GM21447 (cell line): ENCODE measurements around the gene KMT2C.
"Not testable (repeated sequence)": the region's sequence is repeated elsewhere in the genome, so short reads cannot be mapped to it uniquely, and the experiment has no call there.

Source experiments
- ATAC-seq: cut with Tn5 transposase; IDR thresholded peaks from one replicate; pipeline ENCODE4 v1.9.1; 2021; ENCODE audit not compliant: unreplicated experiment

Gene KMT2C

DNA sequence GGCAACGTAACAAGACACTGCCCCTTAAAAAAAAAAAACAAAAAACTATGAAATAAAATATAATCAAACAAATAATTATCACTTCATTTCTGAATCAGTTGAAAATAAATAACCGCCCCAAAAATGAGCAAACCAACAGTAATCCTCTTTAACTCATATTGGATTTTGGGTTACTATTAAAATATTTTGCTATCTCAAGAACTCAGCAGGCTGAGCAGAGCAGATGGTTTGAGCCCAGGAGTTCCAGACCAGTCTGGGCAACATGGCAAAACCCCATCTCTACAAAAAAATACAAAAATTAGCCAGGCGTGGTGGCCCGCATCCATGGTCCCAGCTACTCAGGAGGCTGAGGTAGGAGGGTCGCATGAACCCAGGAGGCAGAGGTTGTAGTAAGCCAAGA is 216.2 kb downstream of the KMT2C start:
- not testable (repeated sequence) for ATAC-seq

DNA sequence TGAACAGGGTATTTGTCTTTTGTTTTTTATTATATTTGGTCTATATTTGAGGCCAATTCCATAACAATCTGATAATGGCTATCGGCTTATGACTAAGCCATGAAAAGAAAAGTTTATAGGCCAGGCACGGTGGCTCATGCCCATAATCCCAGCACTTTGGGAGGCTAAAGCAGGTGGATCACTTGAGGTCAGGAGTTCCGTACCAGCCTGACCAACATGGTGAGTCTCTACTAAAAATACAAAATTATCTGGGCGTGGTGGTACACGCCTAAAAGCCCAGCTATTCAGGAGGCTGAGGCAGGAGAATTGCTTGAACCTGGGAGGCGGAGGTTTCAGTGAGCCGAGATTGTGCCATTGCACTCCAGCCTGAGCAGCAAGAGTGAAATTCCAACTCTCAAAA is 227.0 kb downstream of the KMT2C start:
- not testable (repeated sequence) for ATAC-seq

DNA sequence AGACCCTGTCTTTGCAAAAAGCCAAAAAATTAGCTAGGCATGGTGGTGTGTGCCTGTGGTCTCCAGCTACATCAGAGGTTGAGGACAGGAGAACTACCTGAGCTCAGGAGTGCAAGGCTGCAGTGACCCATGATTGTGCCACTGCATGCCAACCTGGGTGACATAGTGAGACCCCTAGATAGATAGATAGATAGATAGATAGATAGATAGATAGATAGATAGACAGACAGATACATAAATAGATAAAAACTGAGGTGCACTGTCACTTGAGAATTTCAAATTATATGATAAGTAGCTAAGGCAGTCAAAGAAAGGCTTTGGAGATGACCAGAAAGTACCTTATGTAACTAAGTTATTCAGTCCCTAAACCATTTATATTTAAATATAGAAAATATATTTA is 231.4 kb downstream of the KMT2C start:
- ATAC-seq: not testable (repeated sequence)

DNA sequence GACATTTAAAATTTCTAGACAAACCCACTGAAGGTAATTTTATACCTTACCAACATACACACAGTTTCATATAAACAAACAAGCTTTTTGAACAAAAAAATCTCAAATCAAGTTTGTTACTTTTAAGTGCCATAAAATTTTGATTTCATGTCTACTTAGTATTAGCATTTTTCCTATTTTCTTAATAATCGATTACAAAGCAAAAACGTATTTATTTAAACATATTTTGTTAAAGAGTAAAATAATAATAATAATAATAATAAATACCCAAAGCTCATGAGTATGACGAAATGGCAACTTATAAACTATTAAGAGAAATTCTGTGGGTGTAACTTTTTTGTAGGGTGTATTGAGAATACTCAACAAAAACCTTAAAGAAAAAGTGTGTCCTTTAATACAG is 232.7 kb downstream of the KMT2C start:
- ATAC-seq: no peak

DNA sequence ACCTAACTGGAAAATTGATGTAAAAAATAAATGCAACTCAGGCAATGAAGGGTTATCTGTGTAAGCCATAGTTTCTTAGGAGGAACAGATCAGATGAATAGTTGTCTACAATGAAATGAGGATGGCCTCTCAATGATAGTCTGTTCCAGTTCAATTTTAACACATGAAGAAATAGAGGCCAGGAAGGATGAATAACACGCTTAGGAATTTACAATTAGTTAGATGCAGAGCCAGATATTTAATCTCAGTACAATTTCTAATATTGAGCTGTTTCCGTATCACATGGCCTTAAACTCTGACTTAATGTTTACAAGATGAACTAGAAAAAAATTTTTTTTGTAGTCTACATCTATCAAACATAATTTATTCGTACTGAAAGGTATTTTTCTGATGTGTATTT is 233.7 kb downstream of the KMT2C start:
- no peak for ATAC-seq

DNA sequence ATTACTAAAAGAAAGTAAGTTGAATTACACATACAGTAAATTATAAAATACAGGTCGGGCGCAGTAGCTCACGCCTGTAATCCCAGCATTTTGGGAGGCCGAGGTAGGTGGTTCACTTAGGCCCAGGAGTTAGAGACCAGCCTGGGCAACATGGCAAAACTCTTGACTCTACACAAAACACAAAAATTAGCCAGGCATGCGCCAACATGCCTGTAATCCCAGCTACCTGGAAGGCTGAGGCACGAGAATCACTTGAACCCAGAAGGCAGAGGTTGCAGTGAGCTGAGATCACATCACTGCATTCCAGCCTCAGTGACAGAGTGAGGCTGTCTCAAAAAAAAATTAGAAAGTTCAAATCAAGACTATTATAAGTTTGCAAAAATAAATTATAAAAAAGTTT is 235.4 kb downstream of the KMT2C start:
- ATAC-seq: no peak

DNA sequence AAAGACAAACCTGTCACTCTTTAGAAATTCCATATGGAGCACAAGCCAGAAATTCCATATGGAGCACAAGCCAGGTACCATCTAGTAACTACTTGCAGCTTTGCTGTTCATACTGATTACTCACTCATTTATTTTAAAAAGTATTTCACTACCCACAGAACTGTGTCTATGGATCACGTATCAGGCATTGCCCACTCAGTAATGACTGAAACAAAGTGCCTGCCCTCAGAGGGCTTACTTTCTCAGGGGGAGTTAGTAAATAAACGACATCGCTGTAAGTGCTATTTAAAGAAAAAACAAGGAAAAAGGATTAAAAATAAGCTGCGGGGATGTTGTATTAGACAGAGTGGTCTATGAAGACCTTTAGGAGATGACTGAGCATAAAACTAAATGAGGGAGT is 239.4 kb downstream of the KMT2C start:
- no peak for ATAC-seq

DNA sequence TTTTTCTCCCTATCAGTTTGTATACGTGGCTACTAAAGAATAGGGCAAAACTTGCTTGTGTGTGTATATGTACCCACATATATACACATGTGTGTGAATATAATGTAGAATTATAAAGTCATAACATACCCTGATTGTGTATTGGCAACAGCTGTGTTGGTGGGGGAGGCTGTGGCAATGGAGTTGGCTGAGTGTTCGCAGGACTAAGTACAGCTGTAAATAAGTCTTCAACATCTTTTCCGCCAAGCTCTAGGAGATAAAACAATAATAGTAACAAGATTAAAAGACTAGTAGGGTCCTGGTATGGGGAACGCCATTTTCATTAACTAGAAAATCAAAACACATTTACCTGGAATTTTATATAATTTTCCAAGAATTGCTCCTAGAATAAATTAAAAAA is 241.9 kb downstream of the KMT2C start:
- no peak for ATAC-seq

DNA sequence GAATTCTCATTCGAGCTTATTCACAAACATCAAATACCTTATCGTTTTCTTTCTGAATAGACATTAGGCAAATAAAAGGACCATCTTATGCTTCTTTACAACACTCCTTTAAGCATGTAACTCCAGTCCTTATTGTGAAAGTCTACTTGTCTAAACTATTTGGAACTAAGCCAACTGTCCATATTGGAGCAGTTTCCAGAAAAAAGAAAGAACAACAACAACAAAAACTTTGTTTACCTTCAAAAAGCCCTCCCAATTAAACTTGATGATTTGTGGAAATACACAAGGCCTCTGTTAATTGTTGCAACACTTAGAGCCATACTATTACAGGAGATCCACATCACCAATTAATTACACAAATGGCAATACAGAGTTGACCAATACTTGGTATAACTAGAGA is 246.7 kb downstream of the KMT2C start:
- no peak for ATAC-seq

DNA sequence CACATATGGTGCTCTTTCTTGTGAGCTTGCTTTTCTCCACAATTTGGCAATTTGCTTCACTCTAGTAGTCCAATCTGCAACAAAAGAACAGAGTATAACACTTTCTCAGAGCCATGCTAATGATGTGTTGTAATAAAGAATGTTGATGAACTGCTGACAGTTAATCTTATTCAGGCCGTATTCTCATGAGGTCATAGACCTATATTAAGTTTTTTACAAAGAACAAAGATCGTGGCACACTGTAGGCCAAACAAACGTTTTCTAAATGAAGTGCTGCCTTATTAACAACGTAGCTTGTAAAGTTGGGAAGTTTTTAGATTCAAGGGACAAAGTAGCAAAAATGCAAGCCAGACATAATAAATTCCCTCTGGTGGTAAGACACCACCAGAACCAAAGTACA is 250.2 kb downstream of the KMT2C start:
- ATAC-seq: no peak

DNA sequence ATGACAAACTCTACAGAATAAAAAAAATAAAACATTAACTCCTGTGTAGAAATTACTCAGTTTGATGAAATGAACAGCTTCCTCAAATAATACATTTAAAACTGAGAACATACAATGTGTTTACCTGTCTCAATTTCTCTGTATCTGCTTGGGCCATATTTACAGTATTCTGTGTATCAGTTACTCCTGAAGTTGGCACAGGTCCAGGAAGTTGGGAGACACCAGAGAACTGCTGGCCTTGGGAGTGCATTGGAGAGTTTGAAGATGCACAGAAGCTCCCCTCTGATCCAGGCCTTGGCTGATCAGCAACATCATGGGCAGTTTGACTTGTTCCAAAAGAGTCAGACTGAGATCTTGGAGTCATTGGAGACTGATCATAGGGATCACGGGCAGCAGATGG is 255.2 kb downstream of the KMT2C start:
- no peak for ATAC-seq

DNA sequence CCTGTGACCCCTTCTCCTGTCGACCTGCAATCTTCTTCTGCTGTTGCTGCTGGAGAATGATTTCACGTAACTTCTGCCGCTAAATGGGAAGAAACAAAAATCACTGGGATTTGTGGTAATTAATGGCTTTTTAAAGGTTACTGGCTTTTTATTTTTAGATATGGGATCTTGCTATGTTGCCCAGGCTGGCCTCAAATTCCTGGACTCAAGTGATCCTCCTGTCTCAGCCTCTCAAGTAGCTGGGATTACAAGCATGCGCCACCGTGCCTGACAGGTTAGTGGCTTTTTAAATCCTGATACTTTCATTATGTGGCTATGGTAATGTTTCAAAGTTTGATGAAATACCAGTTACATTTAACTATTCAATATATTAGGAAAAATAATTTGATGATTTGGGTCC is 255.8 kb downstream of the KMT2C start:
- no peak for ATAC-seq

DNA sequence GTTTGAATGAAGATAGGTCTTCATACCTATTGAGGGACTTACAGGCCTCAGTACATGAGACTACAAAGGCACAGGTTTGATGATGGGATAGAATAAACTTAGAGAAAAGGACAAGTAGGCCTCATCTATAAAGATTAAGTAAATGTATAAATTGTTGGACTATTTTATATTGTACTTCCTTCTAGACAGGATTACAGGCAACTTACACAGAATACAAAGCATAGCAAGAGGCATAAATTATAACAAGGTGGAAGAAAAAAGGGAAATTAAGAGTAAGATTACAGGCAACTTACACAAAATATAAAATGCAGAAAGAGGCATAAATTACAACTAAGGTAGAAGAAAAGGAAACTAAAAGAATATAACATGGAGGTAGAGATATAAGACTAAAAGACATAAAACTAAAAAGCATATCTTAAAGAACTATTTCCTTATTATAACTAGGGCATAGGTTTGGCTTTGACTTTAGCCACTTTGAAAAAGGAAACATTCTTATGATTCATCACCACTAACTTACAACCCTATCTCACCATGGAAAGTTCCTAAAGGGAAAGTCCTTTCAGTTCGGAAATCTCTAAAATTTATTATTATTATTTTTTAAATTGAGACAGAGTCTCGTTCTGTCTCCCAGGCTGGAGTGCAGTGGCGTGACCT is 257.3 kb downstream of the KMT2C start:
- no peak for ATAC-seq

DNA sequence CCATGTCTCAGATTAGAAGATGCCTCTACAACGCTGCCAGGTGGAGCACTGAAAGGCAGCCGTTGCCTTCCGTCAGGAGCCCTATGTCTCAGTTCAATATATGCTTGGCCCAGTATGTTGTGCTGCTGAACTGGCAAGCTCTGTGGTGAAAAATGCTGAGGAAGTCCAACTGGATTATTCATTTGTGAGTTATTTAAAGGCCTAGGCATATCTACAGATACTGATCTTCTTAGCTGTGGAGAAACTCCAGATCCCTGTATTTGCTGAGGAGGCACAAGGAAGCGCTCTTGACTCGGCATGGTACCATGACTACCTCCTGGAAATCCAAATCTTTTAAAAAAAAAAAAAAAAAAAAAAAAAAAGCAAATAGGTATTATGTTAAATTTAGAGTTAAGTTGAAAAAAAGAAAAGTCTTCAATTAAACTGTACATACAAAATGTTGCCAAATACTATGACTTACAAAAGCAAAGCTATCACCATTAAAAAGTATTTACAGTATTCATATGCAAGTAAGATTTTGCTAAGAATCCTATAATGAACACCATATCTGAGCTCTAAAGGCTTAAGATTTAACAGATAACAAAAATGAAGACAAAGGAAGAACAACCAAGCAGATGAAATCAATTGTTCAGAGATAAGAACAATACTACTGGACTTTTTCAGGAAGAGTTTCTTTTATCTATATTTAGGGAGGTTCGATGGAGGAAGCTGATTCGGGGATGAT is 258.0 kb downstream of the KMT2C start:
- no peak for ATAC-seq

DNA sequence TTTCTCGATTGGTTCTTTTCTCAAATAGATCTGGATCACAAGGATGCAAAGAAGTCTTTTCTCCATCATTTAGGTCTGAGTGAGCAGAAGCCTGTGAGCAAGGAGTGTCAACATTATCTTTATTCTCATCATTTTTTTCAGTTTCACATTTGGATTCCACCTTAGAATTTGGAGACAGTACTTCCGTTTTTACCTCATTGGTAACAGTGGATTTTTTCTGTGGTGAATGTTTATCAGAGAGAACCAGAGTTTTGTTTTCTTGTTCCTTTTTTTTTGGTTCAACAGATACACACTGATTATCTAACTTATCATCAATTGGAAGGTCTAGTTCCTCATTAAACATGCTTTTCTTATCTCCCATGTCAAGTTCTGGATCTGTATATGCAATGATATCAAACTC is 259.0 kb downstream of the KMT2C start:
- peak; percentile 72 for ATAC-seq

DNA sequence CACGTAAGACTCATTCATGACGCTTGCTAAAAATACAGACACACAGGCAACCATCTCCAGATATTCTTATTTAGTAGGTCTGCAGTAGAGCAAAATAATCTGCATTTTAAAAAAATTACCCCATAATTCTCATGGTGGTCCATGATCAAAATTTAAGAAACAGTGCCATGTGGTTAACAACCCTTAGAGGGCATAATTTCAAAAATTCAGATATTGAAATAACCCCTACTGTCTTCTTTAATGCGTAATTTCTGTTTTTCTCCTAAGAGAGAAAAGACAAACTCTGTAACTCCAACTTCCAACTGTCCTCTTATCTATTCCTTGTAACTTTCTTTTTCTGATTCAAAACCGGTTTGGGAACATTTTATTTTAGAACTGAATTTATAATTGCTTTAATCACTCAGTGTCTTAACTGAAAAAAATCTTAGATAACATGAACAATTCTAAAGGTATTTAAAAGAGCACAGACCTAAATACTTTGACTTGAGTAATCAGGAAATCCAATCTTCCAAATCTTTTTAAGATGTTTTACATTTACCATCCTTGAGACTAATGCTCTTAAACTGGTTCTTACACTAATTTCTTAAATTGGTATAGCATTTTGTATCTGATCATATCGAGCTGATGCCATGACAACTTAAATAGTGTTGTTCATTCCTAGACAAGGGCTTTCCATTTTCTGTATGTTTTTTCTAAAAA is 262.3 kb downstream of the KMT2C start:
- no peak for ATAC-seq

DNA sequence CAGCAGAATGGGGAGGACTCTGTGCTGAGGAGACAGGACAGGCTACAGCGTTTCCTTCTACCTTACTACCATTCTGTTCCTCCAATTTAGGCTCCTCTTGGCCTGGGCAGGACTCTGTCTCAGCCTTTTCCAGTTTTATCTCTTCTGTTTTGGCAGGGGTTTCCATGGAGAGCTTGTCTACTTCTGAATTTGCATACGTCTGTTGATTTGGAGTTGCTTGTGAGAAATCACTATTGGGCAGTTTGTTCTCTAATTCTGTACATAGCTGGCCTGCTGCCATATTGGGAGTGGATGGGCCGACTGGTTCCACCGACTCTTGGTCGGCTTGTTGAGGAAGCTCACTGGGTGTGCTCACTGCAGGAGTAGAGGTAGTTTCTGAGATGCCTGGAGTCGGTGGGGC is 273.5 kb downstream of the KMT2C start:
- no peak for ATAC-seq

DNA sequence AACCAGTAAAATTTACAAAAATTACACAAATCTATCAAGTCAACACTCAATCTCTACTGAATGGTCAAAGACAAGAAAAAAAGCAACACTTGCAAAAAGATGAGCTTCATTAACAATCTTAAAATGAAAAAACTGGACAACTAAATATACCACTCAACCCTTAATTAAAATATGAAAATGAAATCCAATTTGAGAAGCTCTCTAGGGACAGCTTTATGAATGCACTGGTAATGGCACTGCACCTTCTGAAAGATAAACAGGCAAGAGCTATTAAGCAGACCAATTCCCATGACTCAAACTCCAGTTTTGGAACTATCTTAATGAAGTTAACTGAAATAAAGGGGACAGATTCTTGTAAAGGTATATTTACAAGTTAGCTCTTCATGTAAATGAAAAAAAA is 274.6 kb downstream of the KMT2C start:
- ATAC-seq: no peak

DNA sequence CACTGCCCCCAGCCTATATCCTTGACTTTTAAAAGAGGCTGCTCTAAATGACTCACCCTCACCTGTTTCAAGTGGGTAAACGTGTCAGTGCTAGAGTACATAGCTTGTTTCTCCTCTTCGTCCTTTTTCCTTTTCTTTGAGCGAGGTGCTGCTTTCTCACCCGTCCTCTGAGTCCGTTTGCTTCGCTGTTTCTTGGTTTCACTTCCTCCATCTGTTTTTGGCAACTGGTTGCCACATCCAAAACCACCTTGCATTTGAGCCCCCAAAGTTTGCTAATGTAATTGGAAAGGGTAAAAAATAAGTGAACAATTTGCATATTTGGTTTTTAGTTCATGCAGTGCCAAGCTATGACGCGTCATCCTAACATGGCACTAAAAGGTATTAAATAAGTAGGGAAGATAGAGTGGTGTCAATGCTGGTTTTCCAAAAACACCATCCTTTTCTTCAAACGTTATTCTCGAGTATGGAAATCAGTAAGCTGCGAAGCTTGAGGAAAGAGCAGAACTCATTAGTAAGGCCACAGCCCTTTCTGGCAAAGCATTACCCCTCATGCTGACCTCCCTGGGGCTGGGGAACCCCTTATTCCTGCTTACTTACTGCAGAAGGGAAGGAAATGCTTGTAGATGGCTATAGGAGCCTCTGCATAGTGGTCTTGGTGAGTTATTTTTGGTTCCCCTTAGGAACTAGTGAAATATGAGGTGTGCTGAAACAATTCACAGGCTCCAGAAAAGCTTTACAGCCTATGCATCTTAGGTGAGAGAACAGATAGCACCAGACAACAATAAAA is 276.8 kb downstream of the KMT2C start:
- ATAC-seq: peak; percentile 90

DNA sequence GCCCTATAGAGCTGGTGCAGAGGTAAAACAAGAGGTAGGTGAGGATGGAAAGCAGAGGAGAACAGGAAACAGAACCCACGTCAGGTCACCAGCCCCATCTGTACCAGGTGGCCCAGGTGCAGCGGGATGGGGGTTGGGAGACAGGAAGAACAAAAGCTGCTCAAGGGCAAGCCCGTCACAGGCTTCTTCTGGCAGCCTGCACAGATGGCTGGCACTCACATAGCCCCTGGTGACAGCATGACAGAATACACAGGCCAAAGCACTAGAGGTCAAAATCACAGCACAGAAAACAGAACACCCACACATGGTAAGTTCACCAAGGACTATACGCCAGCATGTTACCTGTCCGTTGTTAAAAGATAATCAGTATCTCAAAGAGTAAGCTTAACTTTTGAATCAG is 283.5 kb downstream of the KMT2C start:
- ATAC-seq: no peak

DNA sequence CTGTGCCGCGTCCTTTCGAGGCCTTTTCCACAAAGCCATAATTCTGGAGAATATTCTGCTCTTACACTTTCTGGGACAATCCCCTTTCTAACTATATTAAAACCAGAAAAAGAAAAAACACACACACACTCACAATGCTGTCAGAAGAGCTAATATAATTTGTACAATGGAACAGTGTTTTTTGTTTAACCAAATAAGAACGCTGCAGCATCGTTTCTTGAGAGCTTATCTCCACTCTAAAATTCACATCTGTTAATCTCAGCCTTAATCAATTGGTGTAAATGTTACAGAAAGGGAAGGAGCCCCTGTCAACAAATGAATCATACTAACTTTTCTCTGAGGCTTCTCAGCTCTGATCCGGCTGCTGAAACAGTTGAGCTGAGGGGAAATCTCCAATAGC is 286.4 kb downstream of the KMT2C start:
- no peak for ATAC-seq

DNA sequence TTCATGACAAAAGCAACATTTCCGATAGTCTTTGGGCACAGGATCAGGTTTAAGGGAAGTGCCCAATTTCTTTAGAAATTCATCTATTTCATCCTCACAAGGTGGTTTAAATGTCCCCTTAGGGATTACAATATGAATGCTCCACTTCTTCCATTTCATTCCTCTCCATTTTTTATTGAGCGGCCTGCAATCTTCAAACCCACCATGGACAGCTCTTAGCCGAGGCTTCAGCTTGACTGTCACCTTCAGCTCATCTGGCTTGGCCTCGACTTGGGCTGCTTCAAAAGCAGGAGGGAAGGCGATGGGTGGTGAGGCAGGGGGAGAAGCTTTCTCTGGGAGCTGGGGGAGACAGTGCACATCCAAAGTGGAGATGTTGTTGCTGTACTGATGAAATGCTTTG is 287.1 kb downstream of the KMT2C start:
- ATAC-seq: no peak
